DOHH2 (cell line): ENCODE results near the gene JAG2.

Experiments
- EZH2phosphoT487 ChIP-seq: fragments of 200-600 bp; sonication (generic); IDR thresholded peaks from 2 replicates; pipeline ENCODE4 v1.6.1; 2017; ENCODE audit warnings: borderline replicate concordance, mild to moderate bottlenecking, antibody characterized with exemption, low read length, moderate library complexity, mixed read lengths
- TF ChIP-seq, protein P1 (sequence below): fragments of 200-600 bp; sonication (generic); IDR thresholded peaks from one replicate; pipeline ENCODE4 v1.5.1; 2014; ENCODE audit warnings: antibody characterized with exemption, mild to moderate bottlenecking, low read depth, low read length; ENCODE audit not compliant: poor library complexity, severe bottlenecking

DNA sequence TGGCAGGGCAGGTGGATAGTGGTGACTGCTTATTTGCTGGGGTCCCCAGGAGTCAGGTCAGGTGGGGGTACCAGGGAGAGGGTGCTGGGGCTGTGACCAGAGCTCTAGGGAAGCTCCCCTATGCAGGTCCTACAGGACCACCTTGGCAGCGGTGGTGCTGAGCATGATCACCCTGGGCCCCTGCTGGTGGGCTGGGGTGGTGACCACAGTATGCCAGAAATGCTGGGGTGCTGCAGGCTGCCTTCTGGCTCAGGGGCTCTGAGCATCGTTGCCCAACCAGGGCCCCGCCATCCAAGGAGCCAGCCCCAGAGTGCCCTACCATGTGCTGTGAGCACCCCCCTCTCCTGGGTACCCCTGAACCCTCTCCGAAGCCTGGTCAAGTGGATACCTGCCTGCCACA is 30.0 kb upstream of the JAG2 start:
- TF ChIP-seq, protein P1, sequence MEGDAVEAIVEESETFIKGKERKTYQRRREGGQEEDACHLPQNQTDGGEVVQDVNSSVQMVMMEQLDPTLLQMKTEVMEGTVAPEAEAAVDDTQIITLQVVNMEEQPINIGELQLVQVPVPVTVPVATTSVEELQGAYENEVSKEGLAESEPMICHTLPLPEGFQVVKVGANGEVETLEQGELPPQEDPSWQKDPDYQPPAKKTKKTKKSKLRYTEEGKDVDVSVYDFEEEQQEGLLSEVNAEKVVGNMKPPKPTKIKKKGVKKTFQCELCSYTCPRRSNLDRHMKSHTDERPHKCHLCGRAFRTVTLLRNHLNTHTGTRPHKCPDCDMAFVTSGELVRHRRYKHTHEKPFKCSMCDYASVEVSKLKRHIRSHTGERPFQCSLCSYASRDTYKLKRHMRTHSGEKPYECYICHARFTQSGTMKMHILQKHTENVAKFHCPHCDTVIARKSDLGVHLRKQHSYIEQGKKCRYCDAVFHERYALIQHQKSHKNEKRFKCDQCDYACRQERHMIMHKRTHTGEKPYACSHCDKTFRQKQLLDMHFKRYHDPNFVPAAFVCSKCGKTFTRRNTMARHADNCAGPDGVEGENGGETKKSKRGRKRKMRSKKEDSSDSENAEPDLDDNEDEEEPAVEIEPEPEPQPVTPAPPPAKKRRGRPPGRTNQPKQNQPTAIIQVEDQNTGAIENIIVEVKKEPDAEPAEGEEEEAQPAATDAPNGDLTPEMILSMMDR: no peak
- TF ChIP-seq EZH2phosphoT487: no peak
